Panc1 (cell line): ENCODE measurements around the gene KIF18B. TPM values are rescaled to one million over a fixed set of nuclear protein-coding genes. Genes with fewer than 3 reads are reported as not detected.

ENCODE experiments used
- ATAC-seq: fragments of 200-7000 bp; cut with Tn5 transposase; 2 replicates; pipeline ENCODE4 v1.9.1; 2020; ENCODE audit warnings: mild to moderate bottlenecking, moderate library complexity
- BruUV-seq: library from RNA; stranded (reverse); fragments of 400-500 nt; replicated peaks from 2 replicates; lab custom pipeline; 2021; lab: Mats Ljungman, UMichigan
- CTCF ChIA-PET: fragments of 300-600 bp; sonication (Branson Sonifier 250); formaldehyde crosslinking; loops from one replicate; lab custom pipeline; 2022; ENCODE audit warnings: antibody characterized with exemption; lab: Charles Lee
- POLR2A ChIA-PET: fragments of 300-600 bp; sonication (Branson Sonifier 250); formaldehyde crosslinking; loops from one replicate; lab custom pipeline; 2022; ENCODE audit warnings: antibody characterized with exemption; lab: Charles Lee
- DNase-seq: peaks from one replicate; pipeline ENCODE4 v3.0.0-alpha.2; 2010; ENCODE audit warnings: low read depth, low spot score
- H3K27ac ChIP-seq: 2 replicates; pipeline ENCODE4 v1.5.1; 2011; ENCODE audit warnings: mild to moderate bottlenecking, low read length, inconsistent platforms
- H3K27me3 ChIP-seq: fragments of 200-500 bp; sonication (Bioruptor generic); 2 replicates; pipeline ENCODE4 v1.6.0; 2014; ENCODE audit warnings: low read length, inconsistent platforms; ENCODE audit not compliant: control insufficient read depth, insufficient read depth
- H3K36me3 ChIP-seq: fragments of 200-500 bp; sonication (Bioruptor generic); 2 replicates; pipeline ENCODE4 v1.5.1; 2014; ENCODE audit warnings: inconsistent platforms, mild to moderate bottlenecking, low read length, moderate library complexity; ENCODE audit not compliant: control insufficient read depth, insufficient read depth
- H3K4me1 ChIP-seq: 2 replicates; pipeline ENCODE4 v1.5.1; 2011; ENCODE audit warnings: inconsistent platforms, mild to moderate bottlenecking, low read length, moderate library complexity; ENCODE audit not compliant: control insufficient read depth, insufficient read depth
- H3K4me3 ChIP-seq, 2 experiments: 2 replicates each; pipeline ENCODE4 v1.5.1; 2011 to 2012; ENCODE audit warnings: low read depth in 2 of 2, low read length in 2 of 2, mild to moderate bottlenecking in 2 of 2, inconsistent platforms in 1 of 2, moderate library complexity in 1 of 2
- H3K9me3 ChIP-seq: fragments of 200-500 bp; sonication (Bioruptor generic); 2 replicates; pipeline ENCODE4 v1.5.1; 2014; ENCODE audit warnings: low read depth, mild to moderate bottlenecking, inconsistent platforms, low read length, moderate library complexity; ENCODE audit not compliant: control insufficient read depth, insufficient read depth
- CTCF ChIP-seq: fragments of 450-650 bp; IDR thresholded peaks from 2 replicates; pipeline ENCODE4 v1.5.1; 2017; ENCODE audit warnings: mild to moderate bottlenecking
- POLR2AphosphoS5 ChIP-seq: IDR thresholded peaks from 2 replicates; pipeline ENCODE4 v1.6.1; 2012; ENCODE audit warnings: mild to moderate bottlenecking, low read depth, low read length, moderate library complexity
- REST ChIP-seq, 2 experiments: IDR thresholded peaks; 2 replicates each; pipeline ENCODE4 v1.6.1; 2011 to 2012; ENCODE audit warnings: low read depth in 2 of 2, control low read depth in 1 of 2, low read length in 1 of 2, mild to moderate bottlenecking in 1 of 2, moderate library complexity in 1 of 2; ENCODE audit not compliant: insufficient read depth in 1 of 2
- SIN3A ChIP-seq: IDR thresholded peaks from 2 replicates; pipeline ENCODE4 v1.6.1; 2012; ENCODE audit warnings: low read depth, mild to moderate bottlenecking, low read length, moderate library complexity, borderline replicate concordance; ENCODE audit not compliant: insufficient read depth
- TCF7L2 ChIP-seq: IDR thresholded peaks from 2 replicates; pipeline ENCODE4 v1.6.1; 2011; ENCODE audit warnings: mild to moderate bottlenecking, low read depth, low read length, inconsistent platforms
- in situ Hi-C: cut with HindIII; loops from 2 replicates; pipeline ENCODE4 v1.10.0; 2016; ENCODE audit warnings: low sequenced_read_pairs, low pct_unique_long_range_greater_than_20kb
- intact Hi-C: fragments of 100-400 bp; cut with micrococcal nuclease; formaldehyde crosslinking; loops from one replicate; pipeline ENCODE4 v1.10.0; 2022; ENCODE audit not compliant: unreplicated experiment
- total RNA-seq: library from RNA; stranded (reverse); gene quantifications from one replicate; pipeline ENCODE4 v1.2.1, GENCODE V29; 2021; ENCODE audit not compliant: unreplicated experiment

KIF18B gene
- total RNA-seq, 1 experiment from 2014 or later = 31.3 TPM

GRCh38 chr17:44967907-44968224 is 20.3 kb upstream of the KIF18B start:
- CTCF ChIA-PET = interaction anchor here (0.6 to 0.7 kb wide), 3 partner anchors 57 to 335 kb away, joined by 3 to 7 read pairs (median 5); no protein-coding TSS in a partner anchor
- no peaks in the 10 kb centered on the region for H3K27me3 ChIP-seq

GRCh38 chr17:44967026-44967906 is 19.7 kb upstream of the KIF18B start:
- H3K27ac ChIP-seq = no peak overlapping the region
- ChIA-PET CTCF (interaction anchor here (0.6 kb wide), 1 partner anchor 506 kb away, joined by 3 read pairs; no protein-coding TSS in a partner anchor), POLR2A (no interaction called here)
- no peaks in the 10 kb centered on the region for H3K27me3 ChIP-seq
- in situ Hi-C loops = no loop called here
- H3K9me3 ChIP-seq = no peaks in the 10 kb centered on the region
- H3K36me3 ChIP-seq = no peaks in the 10 kb centered on the region
- ATAC-seq (0 out of 2 replicates have a peak, but pooled peaks have one; percentile 3), DNase-seq (no peak)
- no TSS peak for BruUV-seq
- intact Hi-C loops = no loop called here
- H3K4me1 ChIP-seq = no peaks in the 10 kb centered on the region
- H3K4me3 ChIP-seq = peak overlapping the region in 1 of 2 experiments; percentile 13; a peak in 1 of 4 replicates
- no peak for TF ChIP-seq POLR2AphosphoS5
- no peak for TF ChIP-seq SIN3A
- TF ChIP-seq REST (IDR thresholded peaks at IDR 0.05; ENCODE audit: insufficient read depth in 1 of 2, low read depth in 2 of 2, low read length in 1 of 2) = no peak
- TF ChIP-seq CTCF = no peak
- no peak for TF ChIP-seq TCF7L2

More at GRCh38 chr17:44967907-44968224, 20.3 kb upstream of the KIF18B start:
- in situ Hi-C loops (no loop called here), intact Hi-C loops (no loop called here)
- ATAC-seq (peak; percentile 61), DNase-seq (no peak)
- Histone ChIP-seq H3K9me3 (no peaks in the 10 kb centered on the region), H3K4me1 (no peaks in the 10 kb centered on the region), H3K36me3 (no peaks in the 10 kb centered on the region), H3K4me3 (peak overlapping the region in 1 of 2 experiments; percentile 13; a peak in 1 of 4 replicates), H3K27ac (no peak overlapping the region)
- POLR2A ChIA-PET = interaction anchor here (0.7 kb wide), 1 partner anchor 288 kb away, joined by 3 read pairs; no protein-coding TSS in a partner anchor
- BruUV-seq = no TSS peak
- TF ChIP-seq CTCF = no peak
- no peak for TF ChIP-seq SIN3A
- no peak for TF ChIP-seq TCF7L2
